ENCODE data around the gene ATP6V1E1. TPM values are rescaled to one million over a fixed set of nuclear protein-coding genes. Genes with fewer than 3 reads are reported as not detected.

The ATP6V1E1 gene
- total and polyA plus RNA-seq, 9 of the 15 experiments (the other 6 are each of a cell fraction or from before 2014, with no cell fraction given): 122 to 249 (median 179) TPM

- TF ChIP-seq ZC3H11A (IDR thresholded peaks at IDR 0.05; ENCODE audit: low read depth, low read length) (peak; percentile 12; the same call in 1 of the 2 replicates), BRF1 (IDR thresholded peaks at IDR 0.05; ENCODE audit: borderline replicate concordance, extremely low read depth, insufficient read length) (no peak), ZNF12 (CRISPR knock-in tag; IDR thresholded peaks at IDR 0.05) (peak; percentile 85; the same call in 1 of the 2 replicates), CLOCK (CRISPR knock-in tag; IDR thresholded peaks at IDR 0.05; ENCODE audit: borderline replicate concordance) (no peak), NELFE (IDR thresholded peaks at IDR 0.05; ENCODE audit: insufficient read depth, insufficient read length) (no peak), TRIM25 (IDR thresholded peaks at IDR 0.05; ENCODE audit: borderline replicate concordance) (no peak), ZNF699 (CRISPR knock-in tag; IDR thresholded peaks at IDR 0.05; ENCODE audit: insufficient replicate concordance) (no peak), PHF21A (IDR thresholded peaks at IDR 0.05; ENCODE audit: borderline replicate concordance, low read depth) (0 out of 2 replicates have a peak, but pooled peaks have one; percentile 10)
- TF ChIP-seq, protein P1, sequence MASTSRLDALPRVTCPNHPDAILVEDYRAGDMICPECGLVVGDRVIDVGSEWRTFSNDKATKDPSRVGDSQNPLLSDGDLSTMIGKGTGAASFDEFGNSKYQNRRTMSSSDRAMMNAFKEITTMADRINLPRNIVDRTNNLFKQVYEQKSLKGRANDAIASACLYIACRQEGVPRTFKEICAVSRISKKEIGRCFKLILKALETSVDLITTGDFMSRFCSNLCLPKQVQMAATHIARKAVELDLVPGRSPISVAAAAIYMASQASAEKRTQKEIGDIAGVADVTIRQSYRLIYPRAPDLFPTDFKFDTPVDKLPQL (IDR thresholded peaks at IDR 0.05; ENCODE audit: extremely low read depth, insufficient read length): no peak
- TF ChIP-seq, protein P2, sequence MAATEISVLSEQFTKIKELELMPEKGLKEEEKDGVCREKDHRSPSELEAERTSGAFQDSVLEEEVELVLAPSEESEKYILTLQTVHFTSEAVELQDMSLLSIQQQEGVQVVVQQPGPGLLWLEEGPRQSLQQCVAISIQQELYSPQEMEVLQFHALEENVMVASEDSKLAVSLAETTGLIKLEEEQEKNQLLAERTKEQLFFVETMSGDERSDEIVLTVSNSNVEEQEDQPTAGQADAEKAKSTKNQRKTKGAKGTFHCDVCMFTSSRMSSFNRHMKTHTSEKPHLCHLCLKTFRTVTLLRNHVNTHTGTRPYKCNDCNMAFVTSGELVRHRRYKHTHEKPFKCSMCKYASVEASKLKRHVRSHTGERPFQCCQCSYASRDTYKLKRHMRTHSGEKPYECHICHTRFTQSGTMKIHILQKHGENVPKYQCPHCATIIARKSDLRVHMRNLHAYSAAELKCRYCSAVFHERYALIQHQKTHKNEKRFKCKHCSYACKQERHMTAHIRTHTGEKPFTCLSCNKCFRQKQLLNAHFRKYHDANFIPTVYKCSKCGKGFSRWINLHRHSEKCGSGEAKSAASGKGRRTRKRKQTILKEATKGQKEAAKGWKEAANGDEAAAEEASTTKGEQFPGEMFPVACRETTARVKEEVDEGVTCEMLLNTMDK (IDR thresholded peaks at IDR 0.05; ENCODE audit: borderline replicate concordance, insufficient read depth, low read depth, low read length, poor library complexity, severe bottlenecking): peak; percentile 43
- TF ChIP-seq, protein P3, sequence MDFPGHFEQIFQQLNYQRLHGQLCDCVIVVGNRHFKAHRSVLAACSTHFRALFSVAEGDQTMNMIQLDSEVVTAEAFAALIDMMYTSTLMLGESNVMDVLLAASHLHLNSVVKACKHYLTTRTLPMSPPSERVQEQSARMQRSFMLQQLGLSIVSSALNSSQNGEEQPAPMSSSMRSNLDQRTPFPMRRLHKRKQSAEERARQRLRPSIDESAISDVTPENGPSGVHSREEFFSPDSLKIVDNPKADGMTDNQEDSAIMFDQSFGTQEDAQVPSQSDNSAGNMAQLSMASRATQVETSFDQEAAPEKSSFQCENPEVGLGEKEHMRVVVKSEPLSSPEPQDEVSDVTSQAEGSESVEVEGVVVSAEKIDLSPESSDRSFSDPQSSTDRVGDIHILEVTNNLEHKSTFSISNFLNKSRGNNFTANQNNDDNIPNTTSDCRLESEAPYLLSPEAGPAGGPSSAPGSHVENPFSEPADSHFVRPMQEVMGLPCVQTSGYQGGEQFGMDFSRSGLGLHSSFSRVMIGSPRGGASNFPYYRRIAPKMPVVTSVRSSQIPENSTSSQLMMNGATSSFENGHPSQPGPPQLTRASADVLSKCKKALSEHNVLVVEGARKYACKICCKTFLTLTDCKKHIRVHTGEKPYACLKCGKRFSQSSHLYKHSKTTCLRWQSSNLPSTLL (IDR thresholded peaks at IDR 0.05): 0 out of 2 replicates have a peak, but pooled peaks have one; percentile 11
- TF ChIP-seq, protein P4, sequence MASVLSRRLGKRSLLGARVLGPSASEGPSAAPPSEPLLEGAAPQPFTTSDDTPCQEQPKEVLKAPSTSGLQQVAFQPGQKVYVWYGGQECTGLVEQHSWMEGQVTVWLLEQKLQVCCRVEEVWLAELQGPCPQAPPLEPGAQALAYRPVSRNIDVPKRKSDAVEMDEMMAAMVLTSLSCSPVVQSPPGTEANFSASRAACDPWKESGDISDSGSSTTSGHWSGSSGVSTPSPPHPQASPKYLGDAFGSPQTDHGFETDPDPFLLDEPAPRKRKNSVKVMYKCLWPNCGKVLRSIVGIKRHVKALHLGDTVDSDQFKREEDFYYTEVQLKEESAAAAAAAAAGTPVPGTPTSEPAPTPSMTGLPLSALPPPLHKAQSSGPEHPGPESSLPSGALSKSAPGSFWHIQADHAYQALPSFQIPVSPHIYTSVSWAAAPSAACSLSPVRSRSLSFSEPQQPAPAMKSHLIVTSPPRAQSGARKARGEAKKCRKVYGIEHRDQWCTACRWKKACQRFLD (CRISPR knock-in tag; IDR thresholded peaks at IDR 0.05): peak; percentile 52; the same call in 1 of the 2 replicates
Observed at GRCh38 chr22:17638432-17639246, 10.1 kb upstream of the ATP6V1E1 start, which contains the start of gene BCL2L13 (continued).
